GM19372 (cell line): Measurements from ENCODE around the gene TMEM163.
"Not testable (repeated sequence)": the region's sequence is repeated elsewhere in the genome, so short reads cannot be mapped to it uniquely, and the experiment has no call there.

ENCODE experiments used
- ATAC-seq: cut with Tn5 transposase; IDR thresholded peaks from one replicate; pipeline ENCODE4 v1.9.1; 2021; ENCODE audit warnings: mild to moderate bottlenecking, low read depth, moderate library complexity; ENCODE audit not compliant: unreplicated experiment

Gene TMEM163

GRCh38 chr2:134540990-134541389, 177.8 kb downstream of the TMEM163 start:
- ATAC-seq, result no peak

GRCh38 chr2:134539981-134540380, 178.8 kb downstream of the TMEM163 start:
- ATAC-seq, result no peak

DNA sequence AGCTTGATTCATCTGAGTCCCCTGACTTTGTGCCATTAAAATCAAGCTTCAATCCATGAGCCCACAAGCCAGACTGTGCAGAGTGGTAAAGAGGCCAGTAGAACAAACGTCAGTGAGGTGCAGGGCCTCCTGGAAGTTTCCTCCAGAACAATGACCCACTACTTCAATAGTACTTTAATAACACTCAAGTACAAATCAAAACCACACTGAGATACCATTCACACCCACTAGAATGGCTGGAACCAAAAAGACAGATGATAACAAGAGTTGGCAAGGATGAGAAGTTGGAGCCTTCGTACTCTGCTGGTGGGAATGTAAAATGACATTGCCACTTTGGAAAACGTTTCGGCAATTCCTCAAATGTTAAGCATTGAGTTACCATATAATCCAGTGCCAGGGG, 181.1 kb downstream of the TMEM163 start:
- no peak for ATAC-seq

GRCh38 chr2:134537121-134537520, 181.7 kb downstream of the TMEM163 start:
- ATAC-seq, result no peak

DNA sequence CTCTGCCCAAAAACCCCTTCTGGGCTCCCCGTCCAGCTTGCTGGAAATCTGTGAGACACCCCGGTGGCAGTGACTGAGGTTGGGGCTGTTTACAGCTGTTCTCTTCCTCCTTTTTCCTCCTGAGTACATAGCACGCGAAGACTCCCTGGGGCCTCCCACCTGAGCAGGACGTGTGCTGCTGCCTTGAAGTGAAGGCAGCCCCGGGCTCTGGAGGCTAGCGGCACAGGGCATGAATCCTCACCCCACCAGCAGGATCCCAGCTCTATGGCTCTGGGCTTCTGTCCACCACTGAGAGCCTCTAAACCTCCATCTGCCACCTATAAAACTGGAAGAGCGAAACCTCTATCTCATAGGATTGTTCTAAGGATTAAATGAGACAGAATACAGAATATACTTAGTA, 182.5 kb downstream of the TMEM163 start:
- ATAC-seq, result no peak

GRCh38 chr2:134532537-134532936, 186.3 kb downstream of the TMEM163 start:
- no peak for ATAC-seq

DNA sequence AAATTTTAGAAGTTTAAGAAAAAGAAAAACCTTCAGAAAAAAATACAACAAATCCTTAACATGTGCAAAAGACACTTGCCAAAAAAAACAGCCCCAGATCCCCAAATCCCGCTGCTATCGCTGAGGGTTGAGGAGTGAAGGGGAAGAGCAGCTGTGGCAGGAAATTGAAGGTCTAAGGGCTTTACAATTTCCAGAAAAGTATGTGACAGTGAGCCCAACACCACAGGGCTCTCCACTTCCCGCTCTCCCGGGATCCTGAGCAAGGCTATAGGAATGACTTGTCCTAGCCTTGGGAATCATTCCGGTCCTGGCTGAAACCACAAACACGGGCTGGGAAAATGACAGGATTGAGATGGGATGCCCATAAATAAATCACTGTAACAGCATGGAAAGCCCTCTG, 191.4 kb downstream of the TMEM163 start:
- no peak for ATAC-seq

DNA sequence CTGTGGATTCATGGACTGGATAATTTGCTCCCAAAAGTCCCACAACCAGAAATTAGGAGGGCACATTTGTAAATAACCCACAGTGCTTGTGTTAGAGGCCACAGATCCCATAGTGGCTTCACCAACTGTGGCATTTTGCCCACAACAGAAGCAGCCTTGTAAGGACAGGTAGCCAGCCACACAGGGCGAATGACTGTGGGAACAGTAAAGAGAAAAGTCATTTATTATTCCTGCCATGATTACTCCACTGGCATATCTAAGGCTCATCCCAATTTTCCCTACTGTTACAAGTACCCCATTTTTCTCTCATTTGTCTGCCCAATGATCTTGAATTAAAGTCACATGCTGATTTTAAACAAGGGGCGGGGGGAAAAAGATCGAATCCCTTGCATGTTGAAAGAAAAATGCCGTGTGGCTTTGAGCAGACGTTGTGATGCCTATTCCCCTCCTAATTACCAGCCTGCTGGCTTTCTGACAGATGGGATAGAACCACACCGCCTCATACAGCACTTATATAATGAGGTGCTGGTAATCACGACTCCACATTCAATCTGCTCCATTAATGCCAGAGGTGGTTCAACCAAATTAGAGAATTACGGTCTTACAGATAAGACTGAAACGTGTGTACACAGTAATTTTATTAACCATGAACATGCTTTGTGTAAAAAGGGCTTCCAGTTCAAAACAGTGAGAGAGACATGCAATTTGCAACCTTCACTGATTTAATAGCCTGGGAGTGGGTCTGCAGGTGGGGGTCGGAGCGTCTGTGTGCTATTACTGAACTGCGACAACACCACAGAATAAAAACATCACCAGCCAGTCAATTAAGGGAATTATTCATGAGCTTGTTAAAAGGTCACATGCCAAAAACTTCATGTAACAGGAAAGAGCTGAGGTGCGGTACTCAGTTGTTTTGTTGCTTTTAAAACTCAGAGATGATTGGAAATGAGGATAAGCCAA, 196.0 kb downstream of the TMEM163 start:
- no peak for ATAC-seq

GRCh38 chr2:134518101-134518500, 200.7 kb downstream of the TMEM163 start:
- no peak for ATAC-seq

GRCh38 chr2:134515137-134515536, 203.7 kb downstream of the TMEM163 start:
- no peak for ATAC-seq

- no peak for ATAC-seq
Observed at GRCh38 chr2:134513465-134513804, 205.4 kb downstream of the TMEM163 start.

- ATAC-seq, result no peak
Observed at GRCh38 chr2:134512734-134513464, 205.9 kb downstream of the TMEM163 start.

DNA sequence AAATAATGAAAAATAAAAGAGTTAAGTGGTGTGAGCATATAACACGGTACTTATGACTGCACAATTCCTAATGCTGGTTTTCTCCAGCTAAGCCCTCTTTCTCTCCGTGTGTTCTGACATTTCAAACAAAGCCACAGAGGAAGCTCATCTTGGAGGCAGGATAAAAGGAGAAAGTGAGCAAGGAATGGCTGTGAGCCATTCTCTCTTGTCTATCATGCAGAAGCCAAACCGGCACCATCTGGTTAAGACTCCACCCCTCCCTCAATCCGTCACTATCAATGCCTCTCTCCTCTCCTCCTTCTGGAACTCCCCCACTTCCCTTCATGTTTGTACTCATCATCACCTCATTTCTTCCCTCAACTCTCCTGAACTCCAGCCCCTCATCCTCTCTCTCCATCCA, 210.4 kb downstream of the TMEM163 start:
- ATAC-seq, result no peak

GRCh38 chr2:134507697-134508096, 211.1 kb downstream of the TMEM163 start:
- ATAC-seq, result no peak

DNA sequence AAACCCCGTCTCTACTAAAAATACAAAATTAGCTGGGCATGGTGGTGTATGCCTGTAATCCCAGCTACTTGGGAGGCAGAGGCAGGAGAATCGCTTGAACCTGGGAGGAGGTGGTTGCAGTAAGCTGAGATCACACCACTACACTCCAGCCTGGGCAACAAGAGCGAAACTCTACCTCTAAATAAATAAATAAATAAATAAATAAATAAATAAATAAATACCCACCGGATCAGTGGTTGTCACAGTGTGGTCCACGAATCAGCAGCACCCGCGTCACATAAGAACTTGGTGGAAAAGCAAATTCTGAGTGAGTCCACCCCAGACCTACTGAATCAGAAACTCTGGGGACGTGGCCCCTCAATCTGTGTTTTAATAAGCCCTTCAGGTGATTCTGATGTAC, 211.6 kb downstream of the TMEM163 start:
- not testable (repeated sequence) for ATAC-seq

DNA sequence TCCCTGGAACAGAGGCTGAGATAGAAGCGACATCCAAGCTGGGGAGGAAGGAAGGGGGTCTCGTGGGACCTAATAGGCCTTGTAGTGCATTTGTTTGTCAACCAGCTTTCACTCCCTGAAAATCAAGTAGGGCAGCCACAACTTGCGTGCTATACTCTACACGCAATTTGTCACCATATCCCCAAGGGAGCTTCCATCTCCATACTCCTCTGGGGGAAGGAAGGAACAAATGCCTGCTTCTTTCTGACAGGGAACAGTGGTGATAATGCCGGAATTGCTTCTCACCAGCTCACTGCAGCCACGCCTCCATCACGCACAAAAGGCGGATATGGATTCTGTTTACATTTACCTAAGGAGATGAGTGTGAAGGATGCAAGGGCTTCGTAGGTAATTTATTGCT, 213.4 kb downstream of the TMEM163 start:
- no peak for ATAC-seq

DNA sequence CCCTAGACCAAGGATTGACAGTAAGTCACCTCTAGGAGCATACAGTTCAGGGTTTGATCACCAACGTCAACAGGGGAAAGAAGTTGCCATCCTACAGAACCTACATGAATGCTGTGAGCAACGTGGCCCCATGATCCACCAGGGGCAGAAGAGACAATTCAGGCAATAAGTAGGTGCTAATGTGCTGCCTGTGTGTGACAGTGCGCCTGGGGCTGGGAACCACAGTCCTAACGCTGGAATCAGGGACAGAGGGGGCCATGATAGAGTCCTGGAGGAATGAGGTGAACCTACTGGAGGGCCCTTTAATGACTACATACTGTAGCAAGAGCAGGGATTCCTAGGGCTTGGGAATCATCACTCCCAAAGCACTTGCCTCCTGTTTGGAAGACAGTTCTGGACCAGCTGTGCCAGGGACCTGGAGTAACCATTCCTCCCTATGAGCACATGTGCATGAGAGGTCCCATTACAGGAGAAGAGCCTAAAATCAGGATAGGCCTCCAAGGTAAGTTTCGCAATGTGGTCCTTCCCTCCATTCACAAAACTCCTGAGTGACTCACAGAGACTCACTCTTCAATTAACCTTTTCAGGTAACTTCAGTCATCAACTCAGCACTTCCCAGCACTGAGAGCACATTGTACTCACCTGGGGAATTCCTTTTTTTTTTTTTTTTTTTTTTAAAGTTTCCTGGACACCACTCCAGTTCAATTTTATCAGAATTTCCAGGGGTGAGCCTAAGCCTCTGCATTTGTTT, 214.0 kb downstream of the TMEM163 start:
- ATAC-seq, result no peak

GRCh38 chr2:134502104-134502503, 216.7 kb downstream of the TMEM163 start:
- ATAC-seq, result no peak

DNA sequence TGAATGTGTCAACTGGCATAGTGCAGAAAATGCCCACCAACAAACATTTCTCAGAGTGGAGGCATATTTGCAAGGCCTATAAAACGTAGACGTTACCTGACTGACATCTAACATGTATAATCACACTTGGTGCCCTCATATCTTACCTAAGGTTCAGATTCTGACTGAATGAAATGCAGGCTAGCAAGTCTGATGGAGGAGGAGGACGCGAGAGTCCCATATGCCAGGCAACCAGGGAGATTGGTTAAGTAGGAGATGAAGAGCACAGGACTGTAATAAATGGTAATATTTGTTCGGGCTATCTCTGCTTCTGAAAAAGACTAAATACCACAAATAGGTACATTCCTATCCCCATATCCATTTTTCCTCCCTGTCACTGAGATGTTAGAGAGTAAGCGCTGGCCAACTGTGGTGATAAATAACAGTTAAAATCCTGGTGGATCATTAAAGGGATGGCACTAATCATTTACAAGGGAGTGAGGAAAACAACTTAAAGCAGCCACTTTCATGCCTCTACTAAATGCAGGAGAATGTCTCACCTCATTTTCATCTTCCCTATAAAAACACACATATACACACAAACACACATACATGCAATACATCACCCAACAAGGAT, 217.2 kb downstream of the TMEM163 start:
- ATAC-seq, result no peak

DNA sequence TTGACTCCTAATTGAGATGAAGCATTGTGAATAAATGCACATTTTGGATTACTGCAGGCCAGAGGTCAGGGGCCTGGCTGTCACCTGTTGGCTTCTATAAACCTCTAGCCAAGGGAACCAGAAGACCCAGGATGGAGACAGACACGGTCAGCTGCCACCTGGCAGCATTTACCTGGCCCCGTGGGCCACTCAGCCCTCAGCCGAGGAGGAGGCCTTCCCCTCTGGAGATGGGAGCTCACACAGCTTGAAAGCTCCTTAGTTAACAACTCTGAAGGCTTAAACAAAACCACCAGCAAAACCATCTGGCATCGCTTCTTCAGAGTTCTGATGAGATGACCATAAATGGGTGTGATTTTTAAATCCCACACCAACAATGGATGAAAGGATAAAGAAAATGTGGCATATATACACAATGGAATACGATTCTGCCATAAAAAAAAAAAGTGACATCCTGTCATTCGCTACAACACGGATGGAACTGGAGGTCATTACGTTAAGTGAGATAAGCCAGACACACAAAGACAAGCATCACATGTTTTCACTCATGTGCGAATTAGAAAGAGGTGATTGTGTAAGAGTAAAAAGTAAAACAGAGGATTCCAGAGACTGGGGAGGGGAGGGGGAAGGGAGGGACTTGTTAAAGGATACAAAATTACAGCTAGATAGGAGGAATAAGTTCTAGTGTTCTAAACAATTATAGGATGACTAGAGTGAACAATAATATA, 218.4 kb downstream of the TMEM163 start:
- no peak for ATAC-seq
